Liver (tissue), 9 donors: Measurements from ENCODE around the gene ASB1. TPM values are rescaled to one million over a fixed set of nuclear protein-coding genes. Genes with fewer than 3 reads are reported as not detected.
A peak's percentile ranks its signal among the peaks of the same experiment; 100 is the strongest.

ENCODE experiments used
- DNase-seq: peaks from one replicate; pipeline ENCODE4 v3.0.0-alpha.2; 2017; ENCODE audit warnings: low spot score
- H3K27ac ChIP-seq, 2 donors: one replicate each; pipeline ENCODE4 v1.7.0; 2013; ENCODE audit warnings: inconsistent platforms in 2 of 2, low read length in 2 of 2, control low read depth in 1 of 2, low read depth in 1 of 2, mild to moderate bottlenecking in 1 of 2
- H3K27me3 ChIP-seq, 4 donors: one replicate each; pipeline versions ENCODE4 v1.6.1 to v1.7.0; 2013; ENCODE audit warnings: low read length in 3 of 4, inconsistent platforms in 1 of 4, mild to moderate bottlenecking in 1 of 4, moderate library complexity in 1 of 4; ENCODE audit not compliant: control insufficient read depth in 4 of 4, insufficient read depth in 4 of 4
- H3K36me3 ChIP-seq, 4 donors: one replicate each; pipeline versions ENCODE4 v1.6.1 to v1.7.0; 2013; ENCODE audit warnings: low read length in 3 of 4, mild to moderate bottlenecking in 3 of 4, low read depth in 1 of 4, moderate library complexity in 1 of 4; ENCODE audit not compliant: control insufficient read depth in 4 of 4, insufficient read depth in 3 of 4
- H3K4me1 ChIP-seq, 4 donors: one replicate each; pipeline versions ENCODE4 v1.6.1 to v1.7.0; 2013; ENCODE audit warnings: low read length in 3 of 4, mild to moderate bottlenecking in 3 of 4, moderate library complexity in 1 of 4; ENCODE audit not compliant: control insufficient read depth in 4 of 4, insufficient read depth in 4 of 4
- H3K4me3 ChIP-seq, 3 donors: one replicate each; pipeline versions ENCODE4 v1.6.1 to v1.7.0; 2013; ENCODE audit warnings: low read length in 3 of 3, control low read depth in 1 of 3, low read depth in 1 of 3, mild to moderate bottlenecking in 1 of 3
- H3K9ac ChIP-seq, 2 donors: one replicate each; pipeline ENCODE4 v1.7.0; 2013; ENCODE audit warnings: low read length in 2 of 2, mild to moderate bottlenecking in 2 of 2, moderate library complexity in 2 of 2, control low read depth in 1 of 2, low read depth in 1 of 2
- H3K9me3 ChIP-seq, 4 donors: one replicate each; pipeline versions ENCODE4 v1.6.1 to v1.7.0; 2013; ENCODE audit warnings: low read length in 3 of 4; ENCODE audit not compliant: control insufficient read depth in 4 of 4
- ATF3 ChIP-seq: IDR thresholded peaks from 2 replicates; pipeline ENCODE4 v1.6.1; 2016; ENCODE audit warnings: antibody characterized with exemption
- CTCF ChIP-seq: fragments of 150-350 bp; IDR thresholded peaks from 2 replicates; pipeline ENCODE4 v1.5.1; 2017; ENCODE audit warnings: improper control_type of control experiment, low read depth, low read length; ENCODE audit not compliant: missing input control
- EGR1 ChIP-seq, 2 donors: IDR thresholded peaks; 2 replicates each; pipeline ENCODE4 v1.6.1; 2016 to 2018; ENCODE audit warnings: antibody characterized with exemption in 2 of 2, low read depth in 2 of 2
- FOXA1 ChIP-seq: IDR thresholded peaks from 2 replicates; pipeline ENCODE4 v1.6.1; 2016; ENCODE audit warnings: antibody characterized with exemption
- FOXA2 ChIP-seq: IDR thresholded peaks from 2 replicates; pipeline ENCODE4 v1.6.1; 2016; ENCODE audit warnings: antibody characterized with exemption
- GABPA ChIP-seq, 2 donors: IDR thresholded peaks in 1 of 2; conservative IDR thresholded peaks in 1 of 2; 2 replicates each; pipeline ENCODE4 v1.6.1; 2016; ENCODE audit warnings: antibody characterized with exemption in 2 of 2, mild to moderate bottlenecking in 1 of 2, moderate library complexity in 1 of 2
- HNF4A ChIP-seq, 2 donors: conservative IDR thresholded peaks; 2 replicates each; pipeline ENCODE4 v1.6.1; 2016; ENCODE audit warnings: antibody characterized with exemption in 2 of 2, mild to moderate bottlenecking in 2 of 2
- HNF4G ChIP-seq: IDR thresholded peaks from 2 replicates; pipeline ENCODE4 v1.6.1; 2016; ENCODE audit warnings: antibody characterized with exemption
- JUND ChIP-seq, 2 donors: IDR thresholded peaks; 2 replicates each; pipeline ENCODE4 v1.6.1; 2016; ENCODE audit warnings: antibody characterized with exemption in 2 of 2
- MAX ChIP-seq: IDR thresholded peaks from 2 replicates; pipeline ENCODE4 v1.6.1; 2016; ENCODE audit warnings: antibody characterized with exemption
- NR2F2 ChIP-seq: IDR thresholded peaks from 2 replicates; pipeline ENCODE4 v1.6.1; 2016; ENCODE audit warnings: antibody characterized with exemption
- RAD21 ChIP-seq, 2 donors: IDR thresholded peaks; 2 replicates each; pipeline ENCODE4 v1.6.1; 2016; ENCODE audit warnings: antibody characterized with exemption in 2 of 2, mild to moderate bottlenecking in 2 of 2
- REST ChIP-seq: IDR thresholded peaks from 2 replicates; pipeline ENCODE4 v1.6.1; 2016; ENCODE audit warnings: antibody characterized with exemption, mild to moderate bottlenecking
- RXRA ChIP-seq, 2 donors: IDR thresholded peaks; 2 replicates each; pipeline ENCODE4 v1.6.1; 2017 to 2018; ENCODE audit warnings: antibody characterized with exemption in 2 of 2, mild to moderate bottlenecking in 1 of 2
- SP1 ChIP-seq: IDR thresholded peaks from 2 replicates; pipeline ENCODE4 v1.6.1; 2018; ENCODE audit warnings: antibody characterized with exemption, mild to moderate bottlenecking
- TAF1 ChIP-seq: conservative IDR thresholded peaks from 2 replicates; pipeline ENCODE4 v1.6.1; 2016; ENCODE audit warnings: antibody characterized with exemption, mild to moderate bottlenecking
- YY1 ChIP-seq: IDR thresholded peaks from 2 replicates; pipeline ENCODE4 v1.6.1; 2016; ENCODE audit warnings: antibody characterized with exemption, mild to moderate bottlenecking
- ZBTB33 ChIP-seq: IDR thresholded peaks from 2 replicates; pipeline ENCODE4 v1.6.1; 2016; ENCODE audit warnings: antibody characterized with exemption
- WGBS: extraction: QIAGEN DNeasy Blood & Tissue Kit; methylation state at CpG from one replicate; pipeline ENCODE4 v1.1.7; 2013; 5-methylcytosine and 5-hydroxymethylcytosine counted together
- polyA plus RNA-seq, 2 donors: library from polyadenylated mRNA; stranded (reverse) in 1 of 2; unstranded in 1 of 2; fragments of 200-250 nt in 1 of 2; fragments of >200 nt in 1 of 2; fragmentation: Nextera tagmentation in 1 of 2; extraction: Ambion mirVana in 1 of 2; gene quantifications; one replicate each; pipeline versions ENCODE4 v1.2.1 to v1.2.3, GENCODE V29; 2013 to 2015
- total RNA-seq, 2 donors: library from RNA; depleted of rRNA; stranded (reverse); fragments of >200 nt; gene quantifications; one replicate each; pipeline ENCODE4 v1.2.3, GENCODE V29; 2014
- donor health status: healthy.
- donor health status: healthy.
- donor health status: healthy.
- donor health status: healthy.
- donor health status: healthy.

Gene ASB1
- total RNA-seq (10 to 100 TPM; 11.5 to 15.2 TPM), polyA plus RNA-seq (1 to 10 TPM; 6.1 to 9.4 TPM)

GRCh38 chr2:238426568-238427434 lies at the start of gene ASB1:
ASB1 (plus strand) TSS chr2:238426927; CDS start chr2:238427071, 144 bp downstream.
- no peaks in the 10 kb centered on the region for H3K27me3 ChIP-seq
- H3K4me1 ChIP-seq, result peaks cover 4 to 25% (median 13%) of the 10 kb centered on the region in 4 donors
- H3K36me3 ChIP-seq, result peaks cover 0 to 2% (median 0%) of the 10 kb centered on the region in 4 donors
- peaks cover 0 to 2% (median 0%) of the 10 kb centered on the region in 4 donors for H3K9me3 ChIP-seq
- DNase-seq, result peak; percentile 91
- H3K27ac ChIP-seq, result peak within 1 kb of the TSS; percentile 93 to 96
- H3K9ac ChIP-seq, result peak within 1 kb of the TSS; percentile 85 to 89
- TF ChIP-seq NR2F2, result no peak
- no peak for TF ChIP-seq HNF4A (conservative IDR thresholded peaks at IDR 0.05)
- TF ChIP-seq GABPA (IDR thresholded peaks at IDR 0.05 in 1 of 2, conservative IDR thresholded peaks at IDR 0.05 in 1 of 2), result peak; percentile 23 to 83
- TF ChIP-seq RXRA (IDR thresholded peaks at IDR 0.05), result no peak
- peak within 1 kb of the TSS; percentile 91 for H3K4me3 ChIP-seq
- under 1% methylated on average over 104 of the region's 104 CpGs for WGBS

GRCh38 chr2:238378230-238379095 lies 48.3 kb upstream of the ASB1 start:
- H3K27ac ChIP-seq, result no peak overlapping the region
- TF ChIP-seq CTCF, result no peak
- TF ChIP-seq JUND (IDR thresholded peaks at IDR 0.05), result no peak
- no peak for TF ChIP-seq ZBTB33
- no peak for TF ChIP-seq HNF4A (conservative IDR thresholded peaks at IDR 0.05)
- TF ChIP-seq RXRA (IDR thresholded peaks at IDR 0.05), result no peak
- no peak for TF ChIP-seq RAD21 (IDR thresholded peaks at IDR 0.05)
- TF ChIP-seq HNF4G, result no peak
- TF ChIP-seq ATF3, result no peak
- TF ChIP-seq EGR1 (IDR thresholded peaks at IDR 0.05; ENCODE audit: low read depth in 2 of 2), result no peak
- TF ChIP-seq FOXA1, result no peak
- no peak for TF ChIP-seq TAF1
- no peak for TF ChIP-seq REST
- TF ChIP-seq MAX, result no peak
- TF ChIP-seq FOXA2, result no peak
- TF ChIP-seq GABPA (IDR thresholded peaks at IDR 0.05 in 1 of 2, conservative IDR thresholded peaks at IDR 0.05 in 1 of 2), result no peak
- TF ChIP-seq YY1, result no peak
- no peak for TF ChIP-seq SP1
- H3K27me3 ChIP-seq, result no peaks in the 10 kb centered on the region
- H3K4me3 ChIP-seq, result no peak overlapping the region
- H3K4me1 ChIP-seq, result peaks cover 0 to 5% (median 0%) of the 10 kb centered on the region in 4 donors
- WGBS, result 88% methylated on average over 11 of the region's 11 CpGs
- H3K9me3 ChIP-seq, result no peaks in the 10 kb centered on the region
- peaks cover 0 to 2% (median under 1%) of the 10 kb centered on the region in 4 donors for H3K36me3 ChIP-seq
- no peak overlapping the region for H3K9ac ChIP-seq
- DNase-seq, result no peak
